GM19238 (cell line): ENCODE results near the gene AKR7A2.
"Not testable (repeated sequence)": the region's sequence is repeated elsewhere in the genome, so short reads cannot be mapped to it uniquely, and the experiment has no call there.

Source experiments
- DNase-seq: peaks from one replicate; pipeline ENCODE4 v3.0.0; 2011; ENCODE audit warnings: low spot score; ENCODE audit not compliant: insufficient read length

The AKR7A2 gene

DNA sequence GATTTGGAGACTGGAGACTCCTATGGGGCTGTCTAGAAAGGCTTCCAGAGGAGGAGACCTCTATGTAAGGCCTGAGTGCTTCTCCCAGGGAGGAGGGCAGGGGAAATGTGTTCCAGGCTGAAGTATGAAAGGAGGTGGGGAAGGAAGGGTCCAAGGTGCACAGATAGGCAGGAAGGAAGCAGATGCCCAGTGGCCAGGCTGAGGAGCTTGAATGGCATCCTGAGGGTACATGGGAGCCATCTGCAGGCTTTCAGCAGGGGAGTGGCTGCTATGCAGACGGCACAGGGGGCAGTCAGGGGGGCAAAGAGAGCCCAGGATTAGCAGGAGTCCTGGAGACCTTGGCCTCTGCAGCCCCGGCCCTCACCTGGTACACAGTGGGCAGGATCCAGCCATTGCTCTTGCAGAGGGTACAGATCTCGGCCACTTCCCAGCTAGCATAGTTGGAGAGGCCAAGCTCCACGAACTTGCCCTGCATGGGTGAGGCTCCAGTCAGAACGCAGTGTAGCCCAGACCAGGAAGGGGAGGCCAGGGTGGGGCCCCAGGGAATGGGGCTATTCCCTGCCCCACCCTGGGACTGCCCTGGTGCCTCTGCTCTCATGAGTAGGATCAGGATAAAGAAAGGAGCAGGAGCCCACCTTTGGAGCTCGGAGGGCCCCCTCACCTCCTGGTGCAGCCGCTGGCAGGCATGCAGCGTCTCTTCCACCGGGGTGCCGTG, 4.0 kb downstream of the AKR7A2 start:
- no peak for DNase-seq

DNA sequence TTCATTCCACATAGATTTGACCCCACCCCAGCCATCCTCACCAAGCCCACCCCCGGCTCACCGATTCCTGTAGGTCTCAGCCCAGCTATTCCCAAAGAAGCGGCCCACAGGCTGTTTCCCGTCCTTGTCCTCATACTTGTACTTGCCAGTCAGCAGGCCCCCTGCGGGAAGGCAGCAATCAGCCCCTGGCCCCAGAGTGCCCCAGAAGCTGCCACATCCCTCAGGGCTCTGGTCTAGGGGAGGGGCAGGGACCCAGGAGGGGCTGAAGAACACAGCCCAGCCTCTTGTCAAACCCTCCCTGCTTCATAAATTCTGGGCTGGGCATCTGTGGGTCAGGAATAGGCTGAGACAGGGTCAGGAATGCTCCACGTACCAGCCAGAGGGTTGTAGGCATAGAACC, 5.0 kb downstream of the AKR7A2 start:
- DNase-seq, result no peak

DNA sequence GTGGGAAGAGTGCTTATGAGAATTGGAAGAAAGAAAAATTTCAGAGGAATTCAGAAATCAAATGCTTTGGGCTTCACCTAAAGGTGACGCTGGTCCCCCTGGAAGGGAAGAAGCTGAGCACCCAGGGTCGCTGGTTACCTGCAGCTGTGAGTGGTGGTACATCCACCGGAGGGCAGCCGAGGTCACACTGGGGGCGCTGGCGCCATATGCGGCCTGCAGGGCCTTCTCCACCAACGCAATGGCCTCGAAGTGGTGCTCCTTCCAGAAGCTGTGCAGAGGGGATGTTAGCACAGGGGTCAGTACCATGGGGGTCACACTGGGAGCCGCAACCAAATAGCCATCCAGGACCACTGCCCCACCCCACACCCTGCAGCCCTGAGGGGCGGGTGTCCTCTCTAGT, 6.1 kb downstream of the AKR7A2 start:
- no peak for DNase-seq

DNA sequence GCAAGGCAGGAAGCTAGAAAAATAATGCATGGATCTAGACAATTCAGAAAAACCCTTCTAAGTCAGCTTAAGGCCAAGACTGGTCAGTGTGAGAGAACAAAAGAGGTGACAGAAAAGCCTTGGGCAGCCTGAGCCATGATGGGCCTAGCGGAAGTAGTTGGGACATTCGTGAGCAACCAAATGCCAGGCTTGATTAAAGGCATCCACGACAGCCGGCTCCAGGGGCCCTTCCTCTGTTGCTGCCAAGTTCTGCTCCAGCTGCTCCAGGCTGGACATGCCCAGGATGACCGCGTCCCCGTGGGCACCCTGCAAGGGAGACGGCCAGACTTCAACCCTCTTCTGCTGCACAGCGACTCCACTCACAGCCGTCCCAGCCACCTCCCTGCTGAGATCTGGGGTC, 7.9 kb downstream of the AKR7A2 start:
- DNase-seq, result not testable (repeated sequence)

DNA sequence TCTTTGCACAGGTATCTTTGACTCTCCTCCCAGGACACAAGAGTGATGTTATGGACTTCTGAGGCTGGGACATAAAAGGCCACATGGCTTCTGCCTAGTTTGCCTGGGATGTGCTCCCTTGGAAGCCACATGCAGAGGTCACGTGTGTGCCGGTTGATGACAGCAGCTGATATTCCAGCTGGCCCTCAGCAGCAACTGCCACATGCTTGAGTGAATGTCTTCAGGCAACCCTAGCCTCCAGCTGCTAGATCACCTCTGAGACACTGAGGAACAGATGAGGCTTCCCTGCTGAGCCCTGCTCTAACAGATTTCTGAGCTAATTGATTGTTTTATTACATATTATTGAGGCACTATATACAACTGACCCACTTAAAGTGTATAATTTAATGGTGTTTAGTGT, 11.7 kb downstream of the AKR7A2 start:
- no peak for DNase-seq

DNA sequence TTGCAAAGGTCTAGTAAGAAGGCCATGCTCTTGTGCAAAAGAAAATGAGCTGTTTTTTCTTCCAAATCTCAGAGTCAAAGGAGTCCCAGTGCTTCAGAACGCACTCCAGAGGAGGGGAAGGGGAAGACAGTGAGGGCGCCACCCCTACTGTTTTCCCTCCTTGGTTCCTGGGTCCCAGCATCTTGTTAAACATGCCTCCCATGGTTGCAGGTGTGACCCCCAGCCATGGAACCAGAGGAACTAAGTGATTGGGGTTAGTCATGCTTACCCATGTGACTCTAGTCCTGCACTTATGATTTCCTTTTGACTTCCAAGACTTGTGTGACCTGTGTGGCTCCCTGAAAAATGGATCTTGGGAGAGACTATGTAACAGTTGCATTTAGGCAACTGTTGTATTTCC, 17.3 kb downstream of the AKR7A2 start:
- DNase-seq, result no peak

DNA sequence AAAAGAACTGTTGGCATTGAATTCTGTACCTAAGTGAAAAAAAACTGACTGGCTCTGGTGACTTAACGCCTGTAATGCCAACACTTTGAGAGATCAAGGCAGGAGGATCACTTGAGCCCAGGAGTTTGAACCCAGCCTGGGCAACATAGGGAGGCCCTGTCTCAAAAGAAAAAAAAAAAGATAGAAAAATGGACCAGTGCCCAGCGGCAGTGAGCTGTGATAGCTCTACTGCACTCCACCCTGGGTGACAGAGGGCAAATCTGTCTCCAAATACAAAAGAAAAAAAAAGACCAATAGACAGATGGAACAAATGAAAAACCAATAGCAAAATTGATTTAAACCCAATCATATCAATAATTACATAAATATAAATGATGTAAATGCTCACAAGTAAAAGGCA, 22.7 kb downstream of the AKR7A2 start:
- no peak for DNase-seq

DNA sequence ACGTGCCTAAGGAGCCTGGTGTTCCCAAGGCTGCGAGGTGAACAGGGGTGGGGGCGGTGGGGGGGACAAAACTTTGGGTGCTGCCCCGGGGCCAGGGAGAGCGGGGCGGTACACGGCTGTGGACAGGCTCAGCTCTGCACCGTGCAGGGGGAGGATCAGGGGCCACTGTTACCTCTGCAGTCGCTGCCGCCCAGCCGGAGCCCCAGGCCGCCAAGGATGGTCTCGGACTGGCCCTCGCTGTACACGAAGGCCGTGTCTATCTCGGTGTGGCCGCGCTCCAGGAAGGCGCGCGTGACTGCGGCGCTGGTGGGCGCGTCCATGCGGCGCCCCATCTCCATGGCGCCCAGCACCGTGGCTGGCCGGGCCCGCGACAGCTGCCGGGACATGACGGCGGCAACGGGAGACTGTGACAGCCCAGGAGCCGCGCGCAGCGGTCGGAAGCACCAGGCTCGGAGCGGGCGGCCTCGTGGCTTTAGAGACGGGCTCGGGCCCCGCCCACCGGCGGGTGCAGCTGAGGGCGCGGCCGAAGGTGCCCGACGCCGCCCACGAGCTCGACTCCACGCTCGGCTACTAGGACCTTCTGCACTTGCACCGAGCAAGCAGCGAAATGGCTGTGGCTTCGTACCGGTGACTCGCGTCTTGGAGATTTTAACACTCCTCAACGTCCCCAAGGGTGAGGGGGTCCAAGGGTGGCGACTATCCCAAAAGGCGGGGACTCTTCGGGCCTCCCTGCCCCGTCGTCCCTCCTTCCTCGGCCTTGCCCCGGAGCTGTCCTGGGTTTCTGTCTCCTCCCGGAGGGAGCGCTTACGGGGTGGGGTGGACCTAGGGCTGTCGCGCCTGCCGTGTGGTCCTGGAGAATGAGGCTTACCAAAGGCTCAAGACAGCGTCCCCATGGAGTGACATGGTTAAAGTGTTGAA, 23.4 kb downstream of the AKR7A2 start, which contains the start of gene AKR7A3:
AKR7A3 (minus strand) TSS at position 447 of the 918 bp plus-strand sequence; CDS start at position 386, 61 bp downstream.
- DNase-seq, result not testable (repeated sequence)

DNA sequence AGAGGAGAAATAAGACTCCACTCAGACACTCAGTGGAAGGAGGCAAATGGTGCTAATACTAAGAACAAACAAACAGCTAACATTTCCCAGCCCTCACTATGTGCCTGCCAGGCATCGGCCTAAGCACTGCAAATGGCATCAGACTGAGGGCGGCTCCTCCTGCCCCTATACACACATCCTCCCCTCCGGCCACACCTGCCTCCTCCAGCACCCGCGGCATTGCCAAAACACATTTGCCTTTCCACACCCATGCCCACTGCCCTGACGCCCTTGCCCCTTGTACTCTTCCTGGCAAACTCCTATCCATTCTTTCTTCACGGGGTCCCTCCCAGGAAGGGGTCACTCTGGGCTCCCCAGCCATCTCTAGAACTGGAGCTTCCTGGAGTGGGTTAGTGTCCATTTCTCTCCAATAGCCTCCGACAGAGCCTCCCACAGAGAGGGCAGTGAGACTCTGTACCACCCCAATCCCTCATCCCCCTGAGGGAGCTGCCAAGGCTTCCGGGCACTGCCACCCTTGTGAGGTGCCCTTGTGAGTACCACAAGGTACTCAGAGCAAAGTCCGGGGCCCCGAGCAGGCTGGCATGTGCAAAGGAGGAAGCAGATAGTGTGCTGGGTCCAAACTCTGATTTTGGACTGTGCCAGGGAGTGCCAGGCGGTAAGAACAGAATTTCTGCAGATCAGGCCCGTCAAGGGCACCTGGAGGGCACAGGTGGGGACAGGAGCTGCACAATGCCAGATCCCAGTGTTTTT, 24.3 kb downstream of the AKR7A2 start:
- DNase-seq, result no peak

DNA sequence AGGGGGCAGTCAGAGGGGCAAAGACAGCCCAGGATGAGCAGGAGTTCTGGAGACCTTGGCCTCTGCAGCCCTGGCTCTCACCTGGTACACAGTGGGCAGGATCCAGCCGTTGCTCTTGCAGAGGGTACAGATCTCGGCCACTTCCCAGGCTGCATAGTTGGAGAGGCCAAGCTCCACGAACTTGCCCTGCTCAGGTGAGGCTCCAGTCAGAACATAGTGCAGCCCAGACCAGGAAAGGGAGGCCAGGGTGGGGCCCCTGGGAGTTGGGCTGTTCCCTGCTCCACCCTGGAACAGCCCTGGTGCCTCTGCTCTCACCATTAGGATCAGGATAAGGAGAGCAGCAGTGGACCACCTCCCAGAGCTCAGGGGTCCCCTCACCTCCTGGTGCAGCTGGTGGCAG, 26.1 kb downstream of the AKR7A2 start:
- not testable (repeated sequence) for DNase-seq

DNA sequence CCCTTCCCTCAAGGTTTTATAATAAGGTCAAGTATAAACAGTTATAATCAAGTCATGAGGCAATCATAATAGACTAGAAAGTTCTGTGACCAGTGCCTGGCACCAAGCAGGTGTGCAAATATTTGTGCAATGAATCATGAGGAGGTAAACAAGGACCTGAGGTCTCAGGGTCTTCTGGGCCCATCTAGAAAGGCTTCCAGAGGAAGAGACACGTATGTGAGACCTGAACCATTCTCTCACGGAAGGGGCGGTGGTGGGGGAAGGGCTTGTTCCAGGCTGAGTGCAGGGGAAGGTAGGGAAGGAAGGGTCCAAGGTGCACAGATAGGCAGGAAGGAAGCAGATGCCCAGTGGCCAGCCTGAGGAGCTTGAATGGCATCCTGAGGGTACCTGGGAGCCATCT, 26.6 kb downstream of the AKR7A2 start:
- DNase-seq, result not testable (repeated sequence)

DNA sequence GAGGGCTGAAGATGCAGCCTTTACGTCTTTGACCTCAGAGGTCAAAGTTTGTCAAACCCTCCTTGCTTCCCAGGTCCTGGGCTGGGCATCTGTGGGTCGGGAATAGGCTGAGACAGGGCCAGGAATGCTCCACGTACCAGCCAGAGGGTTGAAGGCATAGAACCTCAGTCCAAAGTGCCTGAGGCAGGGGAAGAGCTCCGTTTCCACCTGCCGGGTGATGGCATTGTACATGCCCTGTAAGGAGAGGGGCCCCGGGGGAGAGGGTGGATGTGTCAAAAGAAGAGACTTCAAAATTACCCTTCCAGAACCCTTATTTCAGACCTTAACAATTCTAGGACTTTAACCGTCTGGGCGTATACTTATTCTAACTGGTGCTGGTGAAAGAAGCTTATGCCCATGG, 27.1 kb downstream of the AKR7A2 start:
- no peak for DNase-seq

DNA sequence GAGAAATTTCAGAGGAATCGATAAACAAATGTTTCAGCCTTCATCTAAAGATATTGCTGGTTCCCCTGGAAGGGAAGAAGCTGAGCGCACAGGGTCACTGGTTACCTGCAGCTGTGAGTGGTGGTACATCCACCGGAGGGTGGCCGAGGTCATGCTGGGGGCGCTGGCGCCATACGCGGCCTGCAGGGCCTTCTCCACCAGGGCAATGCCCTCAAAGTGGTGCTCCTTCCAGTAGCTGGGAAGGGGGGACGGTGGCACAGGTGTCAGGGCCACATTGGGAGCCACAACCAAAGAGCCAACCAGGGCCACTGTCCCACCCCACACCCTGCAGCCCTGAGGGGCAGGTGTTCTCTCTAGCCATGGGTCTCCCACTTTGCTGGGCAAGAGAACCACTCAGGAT, 28.1 kb downstream of the AKR7A2 start:
- DNase-seq, result no peak

DNA sequence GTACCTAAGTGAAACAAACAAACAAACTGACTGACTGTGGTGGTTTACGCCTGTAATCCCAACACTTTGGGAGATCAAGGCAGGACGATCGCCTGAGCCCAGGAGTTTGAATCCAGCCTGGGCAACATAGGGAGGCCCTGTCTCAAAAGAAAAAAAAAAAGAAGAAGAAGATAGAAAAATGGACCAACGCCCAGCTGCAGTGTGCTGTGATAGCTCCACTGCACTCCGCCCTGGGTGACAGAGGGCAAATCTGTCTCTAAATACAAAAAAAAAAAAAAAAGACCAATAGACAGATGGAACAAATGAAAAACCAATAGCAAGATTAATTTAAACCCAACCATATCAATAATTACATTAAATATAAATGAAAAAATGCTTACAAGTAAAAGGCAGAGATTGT, 37.3 kb downstream of the AKR7A2 start:
- DNase-seq, result no peak

DNA sequence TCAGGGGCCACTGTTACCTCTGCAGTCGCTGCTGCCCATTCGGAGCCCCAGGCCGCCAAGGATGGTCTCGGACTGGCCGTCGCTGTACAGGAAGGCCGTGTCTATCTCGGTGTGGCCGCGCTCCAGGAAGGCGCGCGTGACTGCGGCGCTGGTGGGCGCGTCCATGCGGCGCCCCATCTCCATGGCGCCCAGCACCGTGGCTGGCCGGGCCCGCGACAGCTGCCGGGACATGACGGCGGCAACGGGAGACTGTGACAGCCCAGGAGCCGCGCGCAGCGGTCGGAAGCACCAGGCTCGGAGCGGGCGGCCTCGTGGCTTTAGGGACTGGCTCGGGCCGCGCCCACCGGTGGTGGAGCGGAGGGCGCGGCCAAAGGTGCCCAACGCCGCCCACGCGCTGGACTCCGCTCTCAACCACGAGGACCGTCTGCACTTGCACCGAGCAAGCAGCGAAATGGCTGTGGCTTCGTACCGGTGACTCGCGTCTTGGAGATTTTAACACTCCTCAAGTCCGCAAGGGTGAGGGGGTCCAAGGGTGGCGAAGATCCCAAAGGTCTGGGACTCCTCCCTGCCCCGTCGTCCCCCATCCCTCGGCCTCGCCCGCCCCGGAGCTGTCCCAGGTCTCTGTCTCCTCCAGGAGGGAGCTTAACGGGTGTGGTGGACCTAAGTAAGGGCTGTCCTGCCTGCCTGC, 38.0 kb downstream of the AKR7A2 start:
- not testable (repeated sequence) for DNase-seq

DNA sequence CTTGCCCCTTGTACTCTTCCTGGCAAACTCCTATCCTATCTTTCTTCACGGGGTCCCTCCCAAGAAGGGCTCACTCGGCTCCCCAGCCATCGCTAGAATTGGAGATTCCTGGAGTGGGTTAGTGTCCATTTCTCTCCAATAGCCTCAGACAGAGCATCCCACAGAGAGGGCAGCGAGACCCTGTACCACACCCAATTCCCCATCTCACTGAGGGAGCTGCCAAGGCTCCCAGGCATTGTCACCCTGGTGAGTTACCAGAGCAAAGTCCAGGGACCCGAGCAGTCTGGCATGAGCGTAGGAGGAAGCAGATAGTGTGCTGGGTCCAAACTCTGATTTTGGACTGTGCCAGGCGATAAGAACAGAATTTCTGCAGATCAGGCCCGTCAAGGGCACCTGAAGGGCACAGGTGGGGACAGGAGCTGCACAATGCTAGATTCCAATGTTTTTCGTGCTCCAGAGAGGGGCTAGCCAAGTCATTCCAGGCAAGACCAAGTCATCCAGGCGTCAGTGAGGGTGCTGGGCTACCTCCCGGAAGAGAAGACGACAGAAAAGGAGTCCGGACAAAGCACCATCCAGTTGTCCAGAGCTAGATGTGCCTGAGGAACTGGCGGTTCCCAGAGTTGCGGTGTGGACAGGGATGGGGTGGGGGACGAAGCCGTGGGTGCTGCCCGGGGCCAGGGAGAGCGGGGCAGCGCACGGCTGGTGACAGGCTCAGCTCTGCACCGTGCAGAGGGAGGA, 38.7 kb downstream of the AKR7A2 start:
- no peak for DNase-seq

DNA sequence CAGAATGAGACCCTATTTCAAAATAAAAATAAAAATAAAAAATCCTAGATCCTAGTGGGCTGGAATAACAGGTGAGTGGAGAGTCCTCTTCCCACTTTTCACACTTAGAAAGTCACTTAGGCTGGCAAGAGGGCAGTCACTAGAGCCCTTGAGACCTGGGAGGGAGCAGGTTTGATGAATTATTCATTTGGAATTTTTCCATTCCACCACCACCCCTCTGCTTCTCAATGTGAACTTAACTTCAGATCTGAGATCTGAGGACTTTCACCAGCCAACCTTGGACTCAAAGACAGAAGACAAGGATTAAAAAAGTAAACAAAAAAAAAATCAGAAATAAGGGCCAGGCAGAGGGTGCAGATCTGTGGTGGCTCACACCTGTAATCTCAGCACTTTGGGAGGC, 39.9 kb downstream of the AKR7A2 start:
- DNase-seq, result no peak

DNA sequence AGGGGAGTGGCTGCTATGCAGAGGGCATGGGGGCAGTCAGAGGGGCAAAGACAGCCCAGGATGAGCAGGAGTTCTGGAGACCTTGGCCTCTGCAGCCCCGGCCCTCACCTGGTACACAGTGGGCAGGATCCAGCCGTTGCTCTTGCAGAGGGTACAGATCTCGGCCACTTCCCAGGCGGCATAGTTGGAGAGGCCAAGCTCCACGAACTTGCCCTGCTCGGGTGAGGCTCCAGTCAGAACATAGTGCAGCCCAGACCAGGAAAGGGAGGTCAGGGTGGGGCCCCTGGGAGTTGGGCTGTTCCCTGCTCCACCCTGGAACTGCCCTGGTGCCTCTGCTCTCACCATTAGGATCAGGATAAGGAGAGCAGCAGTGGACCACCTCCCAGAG, 41.6 kb downstream of the AKR7A2 start:
- DNase-seq, result not testable (repeated sequence)

DNA sequence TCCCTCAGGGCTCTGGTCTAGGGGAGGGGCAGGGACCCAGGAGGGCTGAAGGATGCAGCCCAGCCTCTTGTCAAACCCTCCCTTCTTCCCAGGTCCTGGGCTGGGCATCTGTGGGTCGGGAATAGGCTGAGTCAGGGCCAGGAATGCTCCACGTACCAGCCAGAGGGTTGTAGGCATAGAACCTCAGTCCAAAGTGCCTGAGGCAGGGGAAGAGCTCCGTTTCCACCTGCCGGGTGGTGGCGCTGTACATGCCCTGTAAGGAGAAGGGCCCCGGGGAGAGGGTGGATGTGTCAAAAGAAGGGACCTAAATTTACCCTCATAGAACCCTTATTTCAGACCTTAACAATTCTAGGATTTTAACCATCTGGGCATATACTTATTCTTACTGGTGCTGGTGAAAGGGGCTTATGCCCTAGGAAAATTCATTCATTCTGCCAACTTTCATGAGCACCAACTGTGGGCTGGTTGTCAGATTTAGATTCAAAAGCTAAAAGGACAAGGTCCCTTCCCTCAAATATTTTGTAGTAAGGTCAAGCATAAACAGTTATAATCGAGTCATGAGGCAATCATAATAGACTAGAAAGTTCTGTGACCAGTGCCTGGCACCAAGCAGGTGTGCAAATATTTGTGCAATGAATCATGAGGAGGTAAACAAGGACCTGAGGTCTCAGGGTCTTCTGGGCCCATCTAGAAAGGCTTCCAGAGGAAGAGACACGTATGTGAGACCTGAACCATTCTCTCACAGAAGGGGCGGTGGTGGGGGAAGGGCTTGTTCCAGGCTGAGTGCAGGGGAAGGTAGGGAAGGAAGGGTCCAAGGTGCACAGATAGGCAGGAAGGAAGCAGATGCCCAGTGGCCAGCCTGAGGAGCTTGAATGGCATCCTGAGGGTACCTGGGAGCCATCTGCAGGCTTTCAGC, 42.3 kb downstream of the AKR7A2 start:
- not testable (repeated sequence) for DNase-seq
